ENCODE measurements around the gene ZBTB16.

ZBTB16 gene

DNA sequence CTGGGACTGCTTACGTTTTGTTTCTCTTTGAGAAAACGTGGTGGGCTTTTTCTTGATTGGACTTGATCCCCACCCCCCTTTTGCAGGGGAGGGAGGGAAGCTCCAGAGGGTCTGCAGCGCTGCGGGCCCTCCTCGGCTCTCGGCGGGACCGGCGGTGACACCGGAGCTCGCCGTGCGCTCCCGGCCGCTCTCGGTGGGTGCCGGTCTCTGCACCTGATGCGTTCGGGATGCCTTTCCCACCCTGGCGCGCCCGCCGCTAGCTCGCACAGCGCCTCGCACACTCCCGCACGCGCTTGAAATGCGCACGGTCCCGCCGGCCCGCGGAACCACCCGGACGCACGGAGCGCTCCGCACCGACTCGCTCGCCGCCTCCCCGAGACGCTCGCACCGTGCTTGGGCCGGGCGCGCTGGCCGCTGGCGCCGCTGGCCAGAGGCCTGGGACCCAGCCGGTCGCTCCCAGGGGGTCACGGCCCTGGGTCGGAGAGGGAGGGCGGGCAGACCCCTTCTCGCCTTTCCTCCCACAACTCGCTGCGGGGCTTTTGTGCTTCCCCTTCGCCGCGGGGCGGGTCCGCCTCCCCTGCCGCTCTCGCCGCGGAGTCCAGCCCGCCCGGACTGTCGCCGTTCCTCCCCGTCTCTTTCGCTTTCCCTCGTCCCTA lies 1.0 kb downstream of the ZBTB16 start (continued):
- TF ChIP-seq ZNF558 (tag by site-specific recombination; IDR thresholded peaks at IDR 0.05): no peak
- no peak for TF ChIP-seq ZNF202 (tag by site-specific recombination; IDR thresholded peaks at IDR 0.05; ENCODE audit: borderline replicate concordance)
- TF ChIP-seq ZNF138 (tag by site-specific recombination; IDR thresholded peaks at IDR 0.05; ENCODE audit: borderline replicate concordance): no peak
- TF ChIP-seq ZNF670 (tag by site-specific recombination; IDR thresholded peaks at IDR 0.05; ENCODE audit: low read depth): no peak
- TF ChIP-seq ZSCAN23 (tag by site-specific recombination; IDR thresholded peaks at IDR 0.05): no peak
- no peak for TF ChIP-seq ZBTB17 (tag by site-specific recombination; IDR thresholded peaks at IDR 0.05)
- TF ChIP-seq PRDM1 (tag by site-specific recombination; IDR thresholded peaks at IDR 0.05): no peak
- no peak for TF ChIP-seq ZNF324 (tag by site-specific recombination; IDR thresholded peaks at IDR 0.05)
- no peak for TF ChIP-seq BCL11B (tag by site-specific recombination; IDR thresholded peaks at IDR 0.05; ENCODE audit: low read depth)
- TF ChIP-seq ZBTB7A (tag by site-specific recombination; IDR thresholded peaks at IDR 0.05; ENCODE audit: low read depth): no peak
- no peak for TF ChIP-seq GFI1B (tag by site-specific recombination; IDR thresholded peaks at IDR 0.05)
- TF ChIP-seq YY1 (tag by site-specific recombination; IDR thresholded peaks at IDR 0.05): no peak

DNA sequence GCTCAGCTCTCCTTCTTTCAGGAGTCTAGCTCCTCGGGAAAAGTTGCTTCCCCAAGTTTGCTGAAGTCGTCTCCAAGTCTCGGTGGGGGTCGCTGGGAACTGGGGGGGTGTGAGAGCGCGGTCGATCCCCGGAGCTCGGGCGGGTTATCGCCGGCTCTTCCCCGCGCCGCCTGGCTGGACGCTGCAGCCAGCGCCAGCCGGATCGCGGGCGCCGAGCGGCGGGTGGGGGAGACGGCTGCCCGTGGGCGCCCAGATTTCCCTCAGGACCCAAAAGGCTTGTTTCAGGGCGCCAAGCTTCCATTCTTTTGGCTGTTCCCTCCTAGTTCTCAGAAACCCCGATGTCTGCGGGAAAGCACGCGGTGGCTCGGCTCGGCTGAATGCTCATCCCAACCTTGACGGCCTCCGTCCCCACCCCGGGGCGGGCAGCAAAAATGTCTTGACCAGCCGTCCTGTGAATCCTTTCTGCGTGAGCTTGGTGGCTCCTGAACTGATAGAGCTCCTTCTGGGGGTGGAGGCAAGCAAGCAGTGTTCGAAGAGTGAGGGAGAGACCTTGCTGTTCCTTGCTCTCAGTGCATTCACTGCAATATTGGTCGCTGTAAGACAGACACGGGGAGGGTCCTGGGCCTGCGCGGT lies 1.7 kb downstream of the ZBTB16 start:
- Histone ChIP-seq H3K4me1 (ENCODE audit: control insufficient read depth, insufficient read depth, low read length) (no peaks in the 10 kb centered on the region; the same call in 1 of the 2 replicates), H3K9me3 (ENCODE audit: control insufficient read depth, insufficient read depth, low read depth, low read length) (no peaks in the 10 kb centered on the region), H3K27ac (ENCODE audit: extremely low read depth, low read depth, low read length) (peak overlapping the region; percentile 90), H3K4me3 (ENCODE audit: low read depth, low read length) (peak overlapping the region; percentile 75), H3K36me3 (ENCODE audit: control insufficient read depth in 2 of 2, insufficient read depth in 1 of 2, low read length in 2 of 2) (peaks cover 0 to 22% of the 10 kb centered on the region in 2 experiments; a peak in 1 of 3 replicates)
- ChIA-PET CTCF (interaction anchor here (0.6 to 1.8 kb wide), 10 partner anchors 10 to 200 kb away, joined by 3 to 13 read pairs (median 4); no protein-coding TSS in a partner anchor), POLR2A (interaction anchor here (1.0 to 1.8 kb wide), 8 partner anchors 15 to 137 kb away, joined by 3 to 8 read pairs (median 4); no protein-coding TSS in a partner anchor)
- TF ChIP-seq, protein P1, sequence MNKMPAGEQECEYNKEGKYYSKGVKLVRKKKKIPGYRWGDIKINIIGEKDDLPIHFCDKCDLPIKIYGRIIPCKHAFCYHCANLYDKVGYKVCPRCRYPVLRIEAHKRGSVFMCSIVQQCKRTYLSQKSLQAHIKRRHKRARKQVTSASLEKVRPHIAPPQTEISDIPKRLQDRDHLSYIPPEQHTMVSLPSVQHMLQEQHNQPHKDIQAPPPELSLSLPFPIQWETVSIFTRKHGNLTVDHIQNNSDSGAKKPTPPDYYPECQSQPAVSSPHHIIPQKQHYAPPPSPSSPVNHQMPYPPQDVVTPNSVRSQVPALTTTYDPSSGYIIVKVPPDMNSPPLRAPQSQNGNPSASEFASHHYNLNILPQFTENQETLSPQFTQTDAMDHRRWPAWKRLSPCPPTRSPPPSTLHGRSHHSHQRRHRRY (tag by site-specific recombination; IDR thresholded peaks at IDR 0.05): no peak
- TF ChIP-seq ZNF501 (tag by site-specific recombination; IDR thresholded peaks at IDR 0.05) (0 out of 2 replicates have a peak, but pooled peaks have one; percentile 9), IKZF3 (tag by site-specific recombination; IDR thresholded peaks at IDR 0.05) (peak; percentile 20; the same call in 1 of the 2 replicates), ZNF202 (tag by site-specific recombination; IDR thresholded peaks at IDR 0.05; ENCODE audit: borderline replicate concordance) (no peak), ZIC2 (tag by site-specific recombination; IDR thresholded peaks at IDR 0.05) (0 out of 2 replicates have a peak, but pooled peaks have one; percentile 9), ZNF76 (tag by site-specific recombination; IDR thresholded peaks at IDR 0.05; ENCODE audit: borderline replicate concordance, low read depth) (0 out of 2 replicates have a peak, but pooled peaks have one; percentile 12), ZNF768 (tag by site-specific recombination; IDR thresholded peaks at IDR 0.05) (no peak), ZFP41 (tag by site-specific recombination; IDR thresholded peaks at IDR 0.05; ENCODE audit: borderline replicate concordance) (no peak), ZNF335 (tag by site-specific recombination; conservative IDR thresholded peaks at IDR 0.05) (peak; percentile 74), ZBTB20 (tag by site-specific recombination; IDR thresholded peaks at IDR 0.05) (peak; percentile 58; the same call in 1 of the 2 replicates), ZNF677 (tag by site-specific recombination; IDR thresholded peaks at IDR 0.05) (no peak), ZSCAN16 (tag by site-specific recombination; IDR thresholded peaks at IDR 0.05) (no peak), GLI4 (tag by site-specific recombination; IDR thresholded peaks at IDR 0.05) (no peak), ZBTB8A (tag by site-specific recombination; IDR thresholded peaks at IDR 0.05) (peak; percentile 77), GLIS2 (tag by site-specific recombination; IDR thresholded peaks at IDR 0.05) (peak; percentile 12; the same call in 1 of the 2 replicates), ZBTB17 (tag by site-specific recombination; IDR thresholded peaks at IDR 0.05) (0 out of 2 replicates have a peak, but pooled peaks have one; percentile 45)
- TF ChIP-seq, protein P2, sequence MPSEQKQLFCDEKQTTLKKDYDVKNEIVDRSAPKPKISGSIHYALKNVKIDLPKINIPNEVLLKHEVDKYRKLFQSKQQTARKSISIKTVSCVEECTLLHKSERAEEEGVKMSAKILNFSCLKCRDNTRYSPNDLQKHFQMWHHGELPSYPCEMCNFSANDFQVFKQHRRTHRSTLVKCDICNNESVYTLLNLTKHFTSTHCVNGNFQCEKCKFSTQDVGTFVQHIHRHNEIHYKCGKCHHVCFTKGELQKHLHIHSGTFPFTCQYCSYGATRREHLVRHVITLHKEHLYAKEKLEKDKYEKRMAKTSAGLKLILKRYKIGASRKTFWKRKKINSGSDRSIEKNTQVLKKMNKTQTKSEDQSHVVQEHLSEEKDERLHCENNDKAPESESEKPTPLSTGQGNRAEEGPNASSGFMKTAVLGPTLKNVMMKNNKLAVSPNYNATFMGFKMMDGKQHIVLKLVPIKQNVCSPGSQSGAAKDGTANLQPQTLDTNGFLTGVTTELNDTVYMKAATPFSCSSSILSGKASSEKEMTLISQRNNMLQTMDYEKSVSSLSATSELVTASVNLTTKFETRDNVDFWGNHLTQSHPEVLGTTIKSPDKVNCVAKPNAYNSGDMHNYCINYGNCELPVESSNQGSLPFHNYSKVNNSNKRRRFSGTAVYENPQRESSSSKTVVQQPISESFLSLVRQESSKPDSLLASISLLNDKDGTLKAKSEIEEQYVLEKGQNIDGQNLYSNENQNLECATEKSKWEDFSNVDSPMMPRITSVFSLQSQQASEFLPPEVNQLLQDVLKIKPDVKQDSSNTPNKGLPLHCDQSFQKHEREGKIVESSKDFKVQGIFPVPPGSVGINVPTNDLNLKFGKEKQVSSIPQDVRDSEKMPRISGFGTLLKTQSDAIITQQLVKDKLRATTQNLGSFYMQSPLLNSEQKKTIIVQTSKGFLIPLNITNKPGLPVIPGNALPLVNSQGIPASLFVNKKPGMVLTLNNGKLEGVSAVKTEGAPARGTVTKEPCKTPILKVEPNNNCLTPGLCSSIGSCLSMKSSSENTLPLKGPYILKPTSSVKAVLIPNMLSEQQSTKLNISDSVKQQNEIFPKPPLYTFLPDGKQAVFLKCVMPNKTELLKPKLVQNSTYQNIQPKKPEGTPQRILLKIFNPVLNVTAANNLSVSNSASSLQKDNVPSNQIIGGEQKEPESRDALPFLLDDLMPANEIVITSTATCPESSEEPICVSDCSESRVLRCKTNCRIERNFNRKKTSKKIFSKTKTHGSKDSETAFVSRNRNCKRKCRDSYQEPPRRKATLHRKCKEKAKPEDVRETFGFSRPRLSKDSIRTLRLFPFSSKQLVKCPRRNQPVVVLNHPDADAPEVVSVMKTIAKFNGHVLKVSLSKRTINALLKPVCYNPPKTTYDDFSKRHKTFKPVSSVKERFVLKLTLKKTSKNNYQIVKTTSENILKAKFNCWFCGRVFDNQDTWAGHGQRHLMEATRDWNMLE (tag by site-specific recombination; conservative IDR thresholded peaks at IDR 0.05; ENCODE audit: low read depth): no peak
- TF ChIP-seq, protein P3, sequence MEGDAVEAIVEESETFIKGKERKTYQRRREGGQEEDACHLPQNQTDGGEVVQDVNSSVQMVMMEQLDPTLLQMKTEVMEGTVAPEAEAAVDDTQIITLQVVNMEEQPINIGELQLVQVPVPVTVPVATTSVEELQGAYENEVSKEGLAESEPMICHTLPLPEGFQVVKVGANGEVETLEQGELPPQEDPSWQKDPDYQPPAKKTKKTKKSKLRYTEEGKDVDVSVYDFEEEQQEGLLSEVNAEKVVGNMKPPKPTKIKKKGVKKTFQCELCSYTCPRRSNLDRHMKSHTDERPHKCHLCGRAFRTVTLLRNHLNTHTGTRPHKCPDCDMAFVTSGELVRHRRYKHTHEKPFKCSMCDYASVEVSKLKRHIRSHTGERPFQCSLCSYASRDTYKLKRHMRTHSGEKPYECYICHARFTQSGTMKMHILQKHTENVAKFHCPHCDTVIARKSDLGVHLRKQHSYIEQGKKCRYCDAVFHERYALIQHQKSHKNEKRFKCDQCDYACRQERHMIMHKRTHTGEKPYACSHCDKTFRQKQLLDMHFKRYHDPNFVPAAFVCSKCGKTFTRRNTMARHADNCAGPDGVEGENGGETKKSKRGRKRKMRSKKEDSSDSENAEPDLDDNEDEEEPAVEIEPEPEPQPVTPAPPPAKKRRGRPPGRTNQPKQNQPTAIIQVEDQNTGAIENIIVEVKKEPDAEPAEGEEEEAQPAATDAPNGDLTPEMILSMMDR (tag by site-specific recombination; IDR thresholded peaks at IDR 0.05): 0 out of 2 replicates have a peak, but pooled peaks have one; percentile 15

All from HEK293 (cell line).